HepG2 (cell line): ENCODE measurements around the gene ZNF467. TPM values are rescaled to one million over a fixed set of nuclear protein-coding genes. Genes with fewer than 3 reads are reported as not detected.

Experiments used
- BORCS8-MEF2B ChIP-seq: sonication (generic); formaldehyde crosslinking; IDR thresholded peaks from 2 replicates; pipeline ENCODE4 v1.8.0; 2022; ENCODE audit warnings: mild to moderate bottlenecking, missing genetic modification reagents
- GTF3A ChIP-seq: sonication (generic); formaldehyde crosslinking; conservative IDR thresholded peaks from 2 replicates; pipeline ENCODE4 v1.4.0; 2020; ENCODE audit warnings: mild to moderate bottlenecking, missing genetic modification reagents
- HDAC6 ChIP-seq: fragments of 200-600 bp; sonication (generic); IDR thresholded peaks from 2 replicates; pipeline ENCODE4 v1.7.0; 2017; ENCODE audit warnings: mild to moderate bottlenecking, antibody characterized with exemption, low read length, low read depth
- KLF9 ChIP-seq: IDR thresholded peaks from 2 replicates; pipeline ENCODE4 v1.6.1; 2016; ENCODE audit warnings: low read depth
- PHF5A ChIP-seq: IDR thresholded peaks from one replicate; pipeline ENCODE4 v1.6.1; 2018; ENCODE audit warnings: low read depth, missing genetic modification reagents; ENCODE audit not compliant: unreplicated experiment
- ZNF552 ChIP-seq: sonication (generic); formaldehyde crosslinking; IDR thresholded peaks from 2 replicates; pipeline ENCODE4 v1.9.0; 2022; ENCODE audit warnings: missing genetic modification reagents, mild to moderate bottlenecking, borderline replicate concordance
- ZNF557 ChIP-seq: sonication (generic); formaldehyde crosslinking; IDR thresholded peaks from 2 replicates; pipeline ENCODE4 v1.4.0; 2020; ENCODE audit warnings: missing genetic modification reagents
- polyA plus RNA-seq, 8 experiments: library from polyadenylated mRNA; depleted of rRNA in 3 of 8; stranded (reverse) in 7 of 8; unstranded in 1 of 8; fragments of >200 nt; fragmentation: Illumina TruSeq in 4 of 8; extraction: Trizol in 4 of 8; gene quantifications; 2 replicates each; pipeline versions ENCODE4 v1.2.1 to v1.2.3, GENCODE V29; 2011 to 2016; ENCODE audit warnings: low read depth in 4 of 8, missing spikeins in 1 of 8, mixed read lengths in 1 of 8; ENCODE audit not compliant: insufficient read depth in 1 of 8
- total RNA-seq, 5 experiments: library from RNA; depleted of rRNA; stranded (reverse); fragments of >200 nt; fragmentation: Illumina TruSeq; extraction: Trizol; gene quantifications; 2 replicates each; pipeline ENCODE4 v1.2.3, GENCODE V29; 2016; ENCODE audit warnings: low read depth in 1 of 5
- TF ChIP-seq, protein P1 (sequence below), 2 experiments: IDR thresholded peaks; 2 replicates each; pipeline ENCODE4 v1.6.1; 2011 to 2012; ENCODE audit warnings: low read length in 2 of 2, borderline replicate concordance in 1 of 2, low read depth in 1 of 2, mild to moderate bottlenecking in 1 of 2, moderate library complexity in 1 of 2

Gene ZNF467
- total and polyA plus RNA-seq, 2 of the 13 experiments (the other 11 are each of a cell fraction or from before 2014, with no cell fraction given): 0.03 TPM; not detected in 1

DNA sequence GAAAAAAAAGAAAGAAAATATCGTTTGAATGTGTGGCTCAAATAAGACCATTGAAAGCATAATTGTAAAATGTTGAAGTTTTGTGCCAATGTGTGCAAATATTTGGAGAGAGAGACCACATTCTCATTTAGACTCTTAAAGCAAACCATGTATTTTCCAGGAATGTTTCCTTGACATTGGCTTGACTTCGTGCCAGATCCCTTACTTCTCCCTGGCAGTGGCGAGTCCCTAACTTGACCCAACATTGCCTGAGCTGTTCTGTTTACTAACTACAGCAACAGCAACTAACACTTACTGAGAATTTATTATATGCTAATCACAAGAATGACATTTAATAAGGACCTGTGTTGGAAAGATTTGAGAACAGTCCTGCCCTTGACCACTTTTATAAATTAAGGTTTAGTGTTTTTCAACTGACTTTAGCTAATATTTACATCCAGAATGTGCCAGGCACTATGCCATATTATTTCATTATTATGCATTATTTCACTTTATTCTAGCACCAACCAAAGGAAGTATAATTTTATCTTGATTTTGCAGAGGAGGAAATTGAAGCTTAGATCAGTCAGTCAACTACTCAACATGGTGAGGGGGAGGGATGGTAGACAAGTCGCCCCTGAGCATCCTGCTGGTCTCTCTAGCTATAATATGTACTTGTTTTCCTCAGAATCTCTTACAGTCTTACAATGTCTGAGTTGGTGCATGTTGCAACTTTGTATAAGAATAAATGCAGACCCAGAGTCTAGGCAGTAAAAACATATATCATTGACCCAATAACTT, 29.7 kb downstream of the ZNF467 start (continued):
- TF ChIP-seq, protein P1, sequence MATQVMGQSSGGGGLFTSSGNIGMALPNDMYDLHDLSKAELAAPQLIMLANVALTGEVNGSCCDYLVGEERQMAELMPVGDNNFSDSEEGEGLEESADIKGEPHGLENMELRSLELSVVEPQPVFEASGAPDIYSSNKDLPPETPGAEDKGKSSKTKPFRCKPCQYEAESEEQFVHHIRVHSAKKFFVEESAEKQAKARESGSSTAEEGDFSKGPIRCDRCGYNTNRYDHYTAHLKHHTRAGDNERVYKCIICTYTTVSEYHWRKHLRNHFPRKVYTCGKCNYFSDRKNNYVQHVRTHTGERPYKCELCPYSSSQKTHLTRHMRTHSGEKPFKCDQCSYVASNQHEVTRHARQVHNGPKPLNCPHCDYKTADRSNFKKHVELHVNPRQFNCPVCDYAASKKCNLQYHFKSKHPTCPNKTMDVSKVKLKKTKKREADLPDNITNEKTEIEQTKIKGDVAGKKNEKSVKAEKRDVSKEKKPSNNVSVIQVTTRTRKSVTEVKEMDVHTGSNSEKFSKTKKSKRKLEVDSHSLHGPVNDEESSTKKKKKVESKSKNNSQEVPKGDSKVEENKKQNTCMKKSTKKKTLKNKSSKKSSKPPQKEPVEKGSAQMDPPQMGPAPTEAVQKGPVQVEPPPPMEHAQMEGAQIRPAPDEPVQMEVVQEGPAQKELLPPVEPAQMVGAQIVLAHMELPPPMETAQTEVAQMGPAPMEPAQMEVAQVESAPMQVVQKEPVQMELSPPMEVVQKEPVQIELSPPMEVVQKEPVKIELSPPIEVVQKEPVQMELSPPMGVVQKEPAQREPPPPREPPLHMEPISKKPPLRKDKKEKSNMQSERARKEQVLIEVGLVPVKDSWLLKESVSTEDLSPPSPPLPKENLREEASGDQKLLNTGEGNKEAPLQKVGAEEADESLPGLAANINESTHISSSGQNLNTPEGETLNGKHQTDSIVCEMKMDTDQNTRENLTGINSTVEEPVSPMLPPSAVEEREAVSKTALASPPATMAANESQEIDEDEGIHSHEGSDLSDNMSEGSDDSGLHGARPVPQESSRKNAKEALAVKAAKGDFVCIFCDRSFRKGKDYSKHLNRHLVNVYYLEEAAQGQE (IDR thresholded peaks at IDR 0.05; ENCODE audit: borderline replicate concordance in 1 of 2, low read depth in 1 of 2, low read length in 2 of 2): no peak
- no peak for TF ChIP-seq GTF3A
- TF ChIP-seq HDAC6: no peak
- TF ChIP-seq KLF9: no peak
- no peak for TF ChIP-seq ZNF557 (CRISPR knock-in tag)
- no peak for TF ChIP-seq BORCS8-MEF2B (CRISPR knock-in tag)
- no peak for TF ChIP-seq ZNF552 (CRISPR knock-in tag)
- TF ChIP-seq PHF5A (CRISPR knock-in tag): no peak
